Hepatocyte (in vitro differentiated cells): ENCODE results near the gene PIEZO1. TPM values are rescaled to one million over a fixed set of nuclear protein-coding genes. Genes with fewer than 3 reads are reported as not detected.
A peak's percentile ranks its signal among the peaks of the same experiment; 100 is the strongest.

Experiments
- DNase-seq: peaks from one replicate; pipeline ENCODE4 v3.0.0-alpha.2; 2016; ENCODE audit warnings: low spot score
- H2AFZ ChIP-seq: fragments of 200-600 bp; sonication (generic); 2 replicates; pipeline ENCODE4 v1.6.0; 2016; ENCODE audit warnings: antibody characterized with exemption, mild to moderate bottlenecking
- H3K27ac ChIP-seq: fragments of 200-600 bp; sonication (generic); 2 replicates; pipeline ENCODE4 v1.5.1; 2016; ENCODE audit warnings: mild to moderate bottlenecking
- H3K27me3 ChIP-seq: fragments of 200-600 bp; sonication (generic); 2 replicates; pipeline ENCODE4 v1.6.1; 2016
- H3K36me3 ChIP-seq: fragments of 200-600 bp; sonication (generic); replicated peaks from 2 replicates; pipeline ENCODE4 v1.5.1; 2016; ENCODE audit warnings: low read depth; ENCODE audit not compliant: insufficient read depth
- H3K4me1 ChIP-seq: fragments of 200-600 bp; sonication (generic); 2 replicates; pipeline ENCODE4 v1.5.1; 2016; ENCODE audit warnings: mild to moderate bottlenecking, moderate library complexity; ENCODE audit not compliant: insufficient read depth
- H3K4me2 ChIP-seq: fragments of 200-600 bp; sonication (generic); 2 replicates; pipeline ENCODE4 v1.6.0; 2016
- H3K4me3 ChIP-seq: fragments of 200-600 bp; sonication (generic); 2 replicates; pipeline ENCODE4 v1.5.1; 2016; ENCODE audit warnings: mild to moderate bottlenecking
- H3K79me2 ChIP-seq: fragments of 200-600 bp; sonication (generic); 2 replicates; pipeline ENCODE4 v1.6.0; 2017; ENCODE audit warnings: mild to moderate bottlenecking
- H3K9me2 ChIP-seq: fragments of 200-600 bp; sonication (generic); replicated peaks from 2 replicates; pipeline ENCODE4 v1.6.0; 2017; ENCODE audit warnings: mild to moderate bottlenecking; ENCODE audit not compliant: insufficient read depth
- H3K9me3 ChIP-seq: fragments of 200-600 bp; sonication (generic); 2 replicates; pipeline ENCODE4 v1.5.1; 2016; ENCODE audit warnings: low read depth, mild to moderate bottlenecking
- H4K20me1 ChIP-seq: fragments of 200-600 bp; sonication (generic); 2 replicates; pipeline ENCODE4 v1.6.0; 2016; ENCODE audit warnings: mild to moderate bottlenecking; ENCODE audit not compliant: insufficient read depth, poor library complexity, severe bottlenecking
- EZH2 ChIP-seq: fragments of 200-600 bp; sonication (generic); IDR thresholded peaks from 2 replicates; pipeline ENCODE4 v1.6.1; 2016; ENCODE audit warnings: antibody characterized with exemption, mild to moderate bottlenecking, borderline replicate concordance
- EZH2phosphoT487 ChIP-seq: fragments of 200-600 bp; sonication (generic); IDR thresholded peaks from one replicate; pipeline ENCODE4 v1.6.1; 2018; ENCODE audit warnings: antibody characterized with exemption, mild to moderate bottlenecking, low read depth, moderate library complexity; ENCODE audit not compliant: unreplicated experiment, severe bottlenecking
- WGBS: methylation state at CpG from one replicate; pipeline ENCODE4 v1.1.6; 2016; ENCODE audit warnings: low lambda C conversion rate; ENCODE audit errors: missing lambda C conversion rate; 5-methylcytosine and 5-hydroxymethylcytosine counted together
- polyA plus RNA-seq: library from polyadenylated mRNA; unstranded; fragments of >200 nt; fragmentation: Nextera tagmentation; extraction: Ambion mirVana; gene quantifications from 2 replicates; pipeline ENCODE4 v1.2.1, GENCODE V29; 2016
- total RNA-seq: library from RNA; depleted of rRNA; stranded (reverse); fragments of >200 nt; gene quantifications from 2 replicates; pipeline ENCODE4 v1.2.3, GENCODE V29; 2014
- TF ChIP-seq, protein P1 (sequence below): fragments of 200-600 bp; sonication (generic); IDR thresholded peaks from 2 replicates; pipeline ENCODE4 v1.5.1; 2016; ENCODE audit warnings: antibody characterized with exemption, mild to moderate bottlenecking; ENCODE audit not compliant: poor library complexity

PIEZO1 gene
- total and polyA plus RNA-seq, 2 experiments from 2014 or later, result 70.6 to 77.0 TPM

DNA sequence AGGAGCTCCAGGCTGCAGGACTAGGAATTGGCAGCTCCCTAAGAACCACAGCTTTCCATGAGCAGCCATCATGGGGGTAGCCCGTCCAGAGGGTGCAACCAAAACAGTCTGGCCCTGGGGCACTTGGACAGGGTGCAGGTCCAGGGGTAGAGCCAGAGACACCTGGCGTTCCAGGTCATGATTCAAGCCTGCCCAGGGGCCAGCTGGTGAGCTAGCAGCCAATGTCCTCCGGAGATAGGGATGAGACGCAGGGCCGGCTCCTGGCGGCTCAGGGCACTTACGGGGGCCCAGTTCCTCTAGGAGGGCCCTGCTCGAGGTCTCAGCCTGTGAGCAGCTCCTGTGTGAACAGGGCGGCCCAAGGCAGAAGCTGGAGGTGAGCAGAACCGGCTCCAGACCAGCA lies 22.1 kb downstream of the PIEZO1 start:
- 66% methylated on average over 10 of the region's 10 CpGs for WGBS
- no peaks in the 10 kb centered on the region for H3K9me2 ChIP-seq
- H3K4me2 ChIP-seq, result no peak overlapping the region
- no peaks in the 10 kb centered on the region for H3K27me3 ChIP-seq
- peaks cover 48% of the 10 kb centered on the region for H3K79me2 ChIP-seq
- H4K20me1 ChIP-seq, result peaks cover 15% of the 10 kb centered on the region
- H3K4me1 ChIP-seq, result peaks cover 40% of the 10 kb centered on the region
- no peaks in the 10 kb centered on the region for H3K36me3 ChIP-seq
- H3K4me3 ChIP-seq, result no peak overlapping the region
- no peak overlapping the region for H2AFZ ChIP-seq
- TF ChIP-seq EZH2, result no peak
- TF ChIP-seq, protein P1, sequence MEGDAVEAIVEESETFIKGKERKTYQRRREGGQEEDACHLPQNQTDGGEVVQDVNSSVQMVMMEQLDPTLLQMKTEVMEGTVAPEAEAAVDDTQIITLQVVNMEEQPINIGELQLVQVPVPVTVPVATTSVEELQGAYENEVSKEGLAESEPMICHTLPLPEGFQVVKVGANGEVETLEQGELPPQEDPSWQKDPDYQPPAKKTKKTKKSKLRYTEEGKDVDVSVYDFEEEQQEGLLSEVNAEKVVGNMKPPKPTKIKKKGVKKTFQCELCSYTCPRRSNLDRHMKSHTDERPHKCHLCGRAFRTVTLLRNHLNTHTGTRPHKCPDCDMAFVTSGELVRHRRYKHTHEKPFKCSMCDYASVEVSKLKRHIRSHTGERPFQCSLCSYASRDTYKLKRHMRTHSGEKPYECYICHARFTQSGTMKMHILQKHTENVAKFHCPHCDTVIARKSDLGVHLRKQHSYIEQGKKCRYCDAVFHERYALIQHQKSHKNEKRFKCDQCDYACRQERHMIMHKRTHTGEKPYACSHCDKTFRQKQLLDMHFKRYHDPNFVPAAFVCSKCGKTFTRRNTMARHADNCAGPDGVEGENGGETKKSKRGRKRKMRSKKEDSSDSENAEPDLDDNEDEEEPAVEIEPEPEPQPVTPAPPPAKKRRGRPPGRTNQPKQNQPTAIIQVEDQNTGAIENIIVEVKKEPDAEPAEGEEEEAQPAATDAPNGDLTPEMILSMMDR, result no peak
- TF ChIP-seq EZH2phosphoT487, result no peak
- peak overlapping the region; percentile 68 for H3K27ac ChIP-seq
- no peaks in the 10 kb centered on the region for H3K9me3 ChIP-seq
- DNase-seq, result no peak

DNA sequence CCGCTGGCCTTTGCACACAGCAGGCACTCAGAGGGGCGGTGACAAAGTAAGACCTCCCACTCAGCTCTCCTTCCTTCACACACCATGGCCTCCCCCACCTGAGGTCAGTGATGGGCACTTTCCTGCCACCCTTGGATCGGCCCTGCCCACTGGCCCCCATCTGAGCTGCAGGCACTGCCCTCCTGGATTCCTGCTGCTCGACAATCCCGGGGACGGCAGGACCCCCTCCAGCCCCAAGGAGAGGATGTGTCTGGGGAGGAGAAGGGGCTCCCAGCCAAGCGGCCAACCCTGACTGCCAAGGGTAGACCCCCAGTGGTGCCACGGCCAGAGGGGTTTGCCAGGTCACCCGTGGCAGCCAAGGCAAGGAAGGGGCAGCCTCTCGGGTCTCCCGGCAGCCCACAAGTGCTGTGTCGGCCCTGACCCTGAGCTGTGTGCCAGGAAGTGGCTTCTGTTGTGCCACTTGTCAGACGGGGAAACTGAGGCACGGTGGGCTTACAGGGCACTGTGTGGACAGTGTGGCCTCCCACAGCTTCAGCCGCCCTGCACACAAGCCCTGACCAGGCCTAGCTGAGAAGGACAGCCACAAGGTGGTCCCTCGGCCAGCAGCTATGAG lies 22.7 kb downstream of the PIEZO1 start:
- H3K4me1 ChIP-seq, result peaks cover 37% of the 10 kb centered on the region
- no peaks in the 10 kb centered on the region for H3K9me3 ChIP-seq
- H4K20me1 ChIP-seq, result peaks cover 13% of the 10 kb centered on the region
- no peak overlapping the region for H3K4me2 ChIP-seq
- H3K27me3 ChIP-seq, result no peaks in the 10 kb centered on the region
- TF ChIP-seq EZH2phosphoT487, result no peak
- TF ChIP-seq EZH2, result no peak
- TF ChIP-seq, protein P1, result no peak
- 85% methylated on average over 15 of the region's 16 CpGs for WGBS
- H2AFZ ChIP-seq, result no peak overlapping the region
- no peak for DNase-seq
- H3K36me3 ChIP-seq, result no peaks in the 10 kb centered on the region
- H3K79me2 ChIP-seq, result peaks cover 42% of the 10 kb centered on the region
- no peaks in the 10 kb centered on the region for H3K9me2 ChIP-seq
- H3K4me3 ChIP-seq, result no peak overlapping the region
- H3K27ac ChIP-seq, result no peak overlapping the region

DNA sequence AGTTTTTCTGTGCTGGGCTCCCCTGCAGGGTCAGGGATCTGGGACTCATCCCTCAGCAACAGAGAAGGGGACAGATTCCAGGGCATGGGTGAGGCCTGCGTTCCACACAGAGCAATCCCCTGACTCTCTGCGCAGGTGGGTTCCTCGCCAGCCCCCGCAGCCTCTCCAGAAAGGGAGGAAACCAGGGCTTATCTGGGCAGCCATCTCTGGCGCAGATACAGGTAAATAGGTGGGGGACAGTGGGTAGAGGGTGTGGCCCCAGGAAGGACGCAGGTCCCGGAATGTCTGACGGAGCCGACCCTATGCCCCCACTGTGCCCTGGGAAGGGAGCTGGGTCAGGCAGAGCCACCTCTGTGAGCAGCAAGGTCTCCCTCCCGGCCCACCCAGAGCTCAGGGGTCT lies 23.2 kb downstream of the PIEZO1 start:
- peaks cover 37% of the 10 kb centered on the region for H3K4me1 ChIP-seq
- TF ChIP-seq EZH2phosphoT487 (no peak), EZH2 (no peak)
- TF ChIP-seq, protein P1, result no peak
- H3K27ac ChIP-seq, result no peak overlapping the region
- H3K79me2 ChIP-seq, result peaks cover 36% of the 10 kb centered on the region
- WGBS, result 80% methylated on average over 10 of the region's 10 CpGs
- no peak overlapping the region for H3K4me2 ChIP-seq
- no peak for DNase-seq
- H3K36me3 ChIP-seq, result no peaks in the 10 kb centered on the region
- peaks cover 8% of the 10 kb centered on the region for H4K20me1 ChIP-seq
- H3K9me3 ChIP-seq, result no peaks in the 10 kb centered on the region
- H3K4me3 ChIP-seq, result no peak overlapping the region
- H3K27me3 ChIP-seq, result no peaks in the 10 kb centered on the region
- H2AFZ ChIP-seq, result no peak overlapping the region
- no peaks in the 10 kb centered on the region for H3K9me2 ChIP-seq
